ENCODE data around the gene TTC7B.

The TTC7B gene

GRCh38 chr14:90555126-90556011 is 260.9 kb downstream of the TTC7B start:
- H3K27ac ChIP-seq, result no peak overlapping the region
- CTCF ChIA-PET, result interaction anchor here (0.6 to 1.1 kb wide), 4 partner anchors 12 to 1973 kb away, joined by 3 read pairs; no protein-coding TSS in a partner anchor
- no peak for TF ChIP-seq CTCF (conservative IDR thresholded peaks at IDR 0.05; ENCODE audit: low read depth)
- POLR2A ChIA-PET (ENCODE audit: low non-redundant PET), result no interaction called here
- DNase-seq (ENCODE audit: low spot score), result no peak

GRCh38 chr14:90554341-90554740 is 261.9 kb downstream of the TTC7B start:
- TF ChIP-seq CTCF (conservative IDR thresholded peaks at IDR 0.05; ENCODE audit: low read depth), result no peak
- no peak overlapping the region for H3K27ac ChIP-seq
- POLR2A ChIA-PET (ENCODE audit: low non-redundant PET), result no interaction called here
- DNase-seq (ENCODE audit: low spot score), result no peak
- CTCF ChIA-PET, result interaction anchor here (0.7 to 1.1 kb wide), 2 partner anchors 19 to 1972 kb away, joined by 3 read pairs; no protein-coding TSS in a partner anchor

GRCh38 chr14:90553921-90554336 is 262.3 kb downstream of the TTC7B start:
- CTCF ChIA-PET, result no interaction called here
- H3K27ac ChIP-seq, result no peak overlapping the region
- DNase-seq (ENCODE audit: low spot score), result no peak
- POLR2A ChIA-PET (ENCODE audit: low non-redundant PET), result no interaction called here
- TF ChIP-seq CTCF (conservative IDR thresholded peaks at IDR 0.05; ENCODE audit: low read depth), result no peak

GRCh38 chr14:90553298-90553920 is 262.8 kb downstream of the TTC7B start:
- H3K27ac ChIP-seq, result no peak overlapping the region
- no peak for DNase-seq (ENCODE audit: low spot score)
- CTCF ChIA-PET, result no interaction called here
- POLR2A ChIA-PET (ENCODE audit: low non-redundant PET), result no interaction called here
- no peak for TF ChIP-seq CTCF (conservative IDR thresholded peaks at IDR 0.05; ENCODE audit: low read depth)

GRCh38 chr14:90552465-90553297 is 263.5 kb downstream of the TTC7B start:
- no peak for DNase-seq (ENCODE audit: low spot score)
- no peak overlapping the region for H3K27ac ChIP-seq
- POLR2A ChIA-PET (ENCODE audit: low non-redundant PET), result no interaction called here
- TF ChIP-seq CTCF (conservative IDR thresholded peaks at IDR 0.05; ENCODE audit: low read depth), result no peak
- CTCF ChIA-PET, result interaction anchor here (0.7 kb wide), 1 partner anchor 23 kb away, joined by 3 read pairs; no protein-coding TSS in a partner anchor

All from RWPE1 (cell line).